ENCODE data around the gene FKBP1B. TPM values are rescaled to one million over a fixed set of nuclear protein-coding genes. Genes with fewer than 3 reads are reported as not detected.
A peak's percentile ranks its signal among the peaks of the same experiment; 100 is the strongest.

The FKBP1B gene
- total and polyA plus RNA-seq, 7 experiments from 2014 or later = 2.7 TPM; not detected in 6

- Mint-ChIP-seq H3K27ac (peak overlapping the region in 2 of 9 donors; percentile 47 to 49), H3K9me3 (no peaks in the 10 kb centered on the region), H3K4me3 (peak overlapping the region; percentile 59 to 93 (median 88)), H3K27me3 (no peaks in the 10 kb centered on the region), H3K36me3 (peaks cover 0 to 18% (median 7%) of the 10 kb centered on the region in 5 donors), H3K4me1 (peaks cover 11 to 24% (median 21%) of the 10 kb centered on the region in 7 donors)
- Histone ChIP-seq H3K27ac (ENCODE audit: low read depth, low read length) (no peak overlapping the region), H3K36me3 (ENCODE audit: control insufficient read depth in 2 of 3, insufficient read depth in 3 of 3, low read length in 3 of 3) (no peaks in the 10 kb centered on the region), H3K4me1 (ENCODE audit: control insufficient read depth in 2 of 2, insufficient read depth in 2 of 2, low read length in 2 of 2) (peaks cover 5 to 8% of the 10 kb centered on the region in 2 donors), H3K27me3 (ENCODE audit: control insufficient read depth in 2 of 2, insufficient read depth in 2 of 2, low read length in 2 of 2) (no peaks in the 10 kb centered on the region), H3K9me3 (ENCODE audit: control insufficient read depth in 2 of 3, low read length in 3 of 3) (no peaks in the 10 kb centered on the region), H3K4me3 (ENCODE audit: low read length) (no peak overlapping the region)
- CTCF ChIA-PET = interaction anchor here (0.6 to 3.3 kb wide), 7 partner anchors 12 to 691 kb away, joined by 3 to 59 read pairs (median 4); partner anchors contain the start of gene ATAD2B
- no peak for DNase-seq
- intact Hi-C loops (cut with micrococcal nuclease) = no loop called here
- POLR2A ChIA-PET = interaction anchor here (1.6 kb wide), 1 partner anchor 156 kb away, joined by 5 read pairs; the partner anchor contains the start of gene ATAD2B
- ATAC-seq = no peak
Observed at GRCh38 chr2:24082787-24083566, 33.4 kb downstream of the FKBP1B start.

GRCh38 chr2:24083567-24084385 is 34.2 kb downstream of the FKBP1B start:
- POLR2A ChIA-PET = interaction anchor here (1.6 to 1.7 kb wide), 2 partner anchors 157 to 158 kb away, joined by 5 read pairs; partner anchors contain the start of gene ATAD2B
- Mint-ChIP-seq H3K4me1 (peaks cover 10 to 22% (median 17%) of the 10 kb centered on the region in 7 donors), H3K4me3 (peak overlapping the region; percentile 77 to 93 (median 88)), H3K9me3 (no peaks in the 10 kb centered on the region), H3K27ac (peak overlapping the region in 8 of 9 donors; percentile 49 to 83 (median 65)), H3K27me3 (no peaks in the 10 kb centered on the region), H3K36me3 (peaks cover 0 to 22% (median 7%) of the 10 kb centered on the region in 5 donors)
- Histone ChIP-seq H3K36me3 (ENCODE audit: control insufficient read depth in 2 of 3, insufficient read depth in 3 of 3, low read length in 3 of 3) (no peaks in the 10 kb centered on the region), H3K4me1 (ENCODE audit: control insufficient read depth in 2 of 2, insufficient read depth in 2 of 2, low read length in 2 of 2) (peaks cover 5 to 8% of the 10 kb centered on the region in 2 donors), H3K27me3 (ENCODE audit: control insufficient read depth in 2 of 2, insufficient read depth in 2 of 2, low read length in 2 of 2) (no peaks in the 10 kb centered on the region), H3K9me3 (ENCODE audit: control insufficient read depth in 2 of 3, low read length in 3 of 3) (no peaks in the 10 kb centered on the region), H3K4me3 (ENCODE audit: low read length) (peak overlapping the region; percentile 61), H3K27ac (ENCODE audit: low read depth, low read length) (peak overlapping the region; percentile 28)
- CTCF ChIA-PET = interaction anchor here (0.6 to 3.3 kb wide), 9 partner anchors 11 to 690 kb away, joined by 3 to 59 read pairs (median 4); partner anchors contain the start of gene ATAD2B
- intact Hi-C loops (cut with micrococcal nuclease) = loop anchor here (1.0 to 2.0 kb wide), 8 partner anchors 7 to 299 kb away; partner anchors contain the start of genes ATAD2B (in 2 of the 2), SF3B6 (in 2 of the 2) and WDCP (in 2 of the 2)
- ATAC-seq = peak; percentile 72
- peak in 2 of 9 donors; percentile 46 to 57 for DNase-seq

- Histone ChIP-seq H3K9me3 (ENCODE audit: control insufficient read depth in 2 of 3, low read length in 3 of 3) (no peaks in the 10 kb centered on the region), H3K27me3 (ENCODE audit: control insufficient read depth in 2 of 2, insufficient read depth in 2 of 2, low read length in 2 of 2) (no peaks in the 10 kb centered on the region), H3K36me3 (ENCODE audit: control insufficient read depth in 2 of 3, insufficient read depth in 3 of 3, low read length in 3 of 3) (no peaks in the 10 kb centered on the region), H3K4me3 (ENCODE audit: low read length) (peak within 1 kb of the TSS; percentile 61), H3K27ac (ENCODE audit: low read depth, low read length) (peak within 1 kb of the TSS; percentile 28), H3K4me1 (ENCODE audit: control insufficient read depth in 2 of 2, insufficient read depth in 2 of 2, low read length in 2 of 2) (peaks cover 5 to 8% of the 10 kb centered on the region in 2 donors)
- ChIA-PET CTCF (interaction anchor here (0.6 to 3.3 kb wide), 12 partner anchors 8 to 261 kb away, joined by 3 to 59 read pairs (median 4); partner anchors contain the start of genes ATAD2B and SF3B6), POLR2A (interaction anchor here (1.6 to 1.7 kb wide), 2 partner anchors 158 to 159 kb away, joined by 5 read pairs; partner anchors contain the start of gene ATAD2B)
- H3K4me1 Mint-ChIP-seq = peaks cover 10 to 21% (median 17%) of the 10 kb centered on the region in 7 donors
- H3K27me3 Mint-ChIP-seq = no peaks in the 10 kb centered on the region
- H3K9me3 Mint-ChIP-seq = no peaks in the 10 kb centered on the region
- peak within 1 kb of the TSS; percentile 81 to 93 (median 88) for H3K4me3 Mint-ChIP-seq
- DNase-seq (peak; percentile 59 to 93 (median 80)), ATAC-seq (peak; percentile 96)
- peak within 1 kb of the TSS in 8 of 9 donors; percentile 49 to 83 (median 65) for H3K27ac Mint-ChIP-seq
- peaks cover 0 to 23% (median 7%) of the 10 kb centered on the region in 5 donors for H3K36me3 Mint-ChIP-seq
- intact Hi-C loops (cut with micrococcal nuclease) = loop anchor here (1.0 to 2.0 kb wide), 8 partner anchors 8 to 298 kb away; partner anchors contain the start of genes ATAD2B (in 2 of the 2), SF3B6 (in 2 of the 2) and WDCP (in 2 of the 2)
Observed at GRCh38 chr2:24084386-24085199, 35.1 kb downstream of the FKBP1B start, which contains the start of gene TP53I3. TSS of gene TP53I3 (minus strand) at chr2:24084834. CDS start at chr2:24084326, 508 bp downstream.

- Histone ChIP-seq H3K4me1 (ENCODE audit: control insufficient read depth in 2 of 2, insufficient read depth in 2 of 2, low read length in 2 of 2) (peaks cover 5 to 8% of the 10 kb centered on the region in 2 donors), H3K36me3 (ENCODE audit: control insufficient read depth in 2 of 3, insufficient read depth in 3 of 3, low read length in 3 of 3) (no peaks in the 10 kb centered on the region), H3K4me3 (ENCODE audit: low read length) (no peak overlapping the region), H3K27me3 (ENCODE audit: control insufficient read depth in 2 of 2, insufficient read depth in 2 of 2, low read length in 2 of 2) (no peaks in the 10 kb centered on the region), H3K27ac (ENCODE audit: low read depth, low read length) (no peak overlapping the region), H3K9me3 (ENCODE audit: control insufficient read depth in 2 of 3, low read length in 3 of 3) (no peaks in the 10 kb centered on the region)
- Mint-ChIP-seq H3K4me3 (peak overlapping the region; percentile 81 to 93 (median 88)), H3K9me3 (no peaks in the 10 kb centered on the region), H3K27ac (peak overlapping the region in 2 of 9 donors; percentile 9 to 25), H3K4me1 (peaks cover 10 to 21% (median 17%) of the 10 kb centered on the region in 7 donors), H3K36me3 (peaks cover 0 to 21% (median 7%) of the 10 kb centered on the region in 5 donors), H3K27me3 (no peaks in the 10 kb centered on the region)
- intact Hi-C loops (cut with micrococcal nuclease) = loop anchor here (2.0 kb wide), 2 partner anchors 38 to 158 kb away; partner anchors contain the start of genes WDCP (in 2 of the 2) and ATAD2B (in 1 of the 2)
- CTCF ChIA-PET = interaction anchor here (0.8 to 3.3 kb wide), 7 partner anchors 9 to 262 kb away, joined by 3 to 59 read pairs (median 3); partner anchors contain the start of gene SF3B6
- ATAC-seq = no peak
- POLR2A ChIA-PET = interaction anchor here (1.7 kb wide), 1 partner anchor 159 kb away, joined by 5 read pairs; no protein-coding TSS in a partner anchor
- no peak for DNase-seq
Observed at GRCh38 chr2:24085200-24085489, 35.6 kb downstream of the FKBP1B start.

GRCh38 chr2:24086241-24086640 is 36.7 kb downstream of the FKBP1B start:
- H3K4me1 ChIP-seq (ENCODE audit: control insufficient read depth in 2 of 2, insufficient read depth in 2 of 2, low read length in 2 of 2) = peaks cover 5 to 8% of the 10 kb centered on the region in 2 donors
- Mint-ChIP-seq H3K4me3 (peak overlapping the region in 1 of 10 donors; percentile 38), H3K9me3 (no peaks in the 10 kb centered on the region), H3K4me1 (peaks cover 10 to 21% (median 17%) of the 10 kb centered on the region in 7 donors), H3K27ac (no peak overlapping the region), H3K36me3 (peaks cover 0 to 19% (median 7%) of the 10 kb centered on the region in 5 donors), H3K27me3 (no peaks in the 10 kb centered on the region)
- H3K36me3 ChIP-seq (ENCODE audit: control insufficient read depth in 2 of 3, insufficient read depth in 3 of 3, low read length in 3 of 3) = no peaks in the 10 kb centered on the region
- H3K27ac ChIP-seq (ENCODE audit: low read depth, low read length) = no peak overlapping the region
- no peaks in the 10 kb centered on the region for H3K9me3 ChIP-seq (ENCODE audit: control insufficient read depth in 2 of 3, low read length in 3 of 3)
- ChIA-PET POLR2A (no interaction called here), CTCF (no interaction called here)
- H3K27me3 ChIP-seq (ENCODE audit: control insufficient read depth in 2 of 2, insufficient read depth in 2 of 2, low read length in 2 of 2) = no peaks in the 10 kb centered on the region
- intact Hi-C loops (cut with micrococcal nuclease) = no loop called here
- DNase-seq (no peak), ATAC-seq (no peak)
- H3K4me3 ChIP-seq (ENCODE audit: low read length) = no peak overlapping the region

Measured in naive thymus-derived CD4-positive, alpha-beta T cell (primary cell).